Endothelial cell of umbilical vein (primary cell): ENCODE results near the gene MRPL48.

Experiments
- CTCF ChIP-seq, 2 donors: IDR thresholded peaks; 1 replicate in 1 of 2; 2 replicates in 1 of 2; pipeline ENCODE4 v1.5.1; 2011; ENCODE audit warnings: low read length in 2 of 2, mild to moderate bottlenecking in 2 of 2, moderate library complexity in 2 of 2, control low read depth in 1 of 2, inconsistent platforms in 1 of 2, low read depth in 1 of 2; ENCODE audit not compliant: insufficient read depth in 1 of 2; ENCODE audit errors: extremely low read depth in 1 of 2
- FOS ChIP-seq: IDR thresholded peaks from 2 replicates; pipeline ENCODE4 v1.6.1; 2011; ENCODE audit warnings: mild to moderate bottlenecking, low read length, moderate library complexity, borderline replicate concordance; ENCODE audit not compliant: insufficient read depth
- POLR2A ChIP-seq: IDR thresholded peaks from 2 replicates; pipeline ENCODE4 v1.6.1; 2012; ENCODE audit warnings: low read depth, mild to moderate bottlenecking, control low read depth, low read length
- POLR2AphosphoS5 ChIP-seq: IDR thresholded peaks from 2 replicates; pipeline ENCODE4 v1.6.1; 2012; ENCODE audit warnings: low read depth, mild to moderate bottlenecking, control low read depth, low read length, moderate library complexity; ENCODE audit not compliant: insufficient read depth

GRCh38 chr11:73862986-73863385 lies 75.3 kb downstream of the MRPL48 start:
- no peak for TF ChIP-seq FOS
- no peak for TF ChIP-seq CTCF (IDR thresholded peaks at IDR 0.05; ENCODE audit: extremely low read depth in 1 of 2, insufficient read depth in 1 of 2, low read depth in 1 of 2, low read length in 2 of 2)
- no peak for TF ChIP-seq POLR2A
- no peak for TF ChIP-seq POLR2AphosphoS5
